ENCODE measurements around the gene LIN9.
"Not testable (repeated sequence)": the region's sequence is repeated elsewhere in the genome, so short reads cannot be mapped to it uniquely, and the experiment has no call there.

The LIN9 gene

GRCh38 chr1:226274138-226274537, 34.8 kb downstream of the LIN9 start:
- no peak overlapping the region for H3K27ac ChIP-seq
- TF ChIP-seq CTCF (conservative IDR thresholded peaks at IDR 0.05), result no peak
- TF ChIP-seq ZFX (IDR thresholded peaks at IDR 0.05), result no peak

- not testable (repeated sequence) for H3K27ac ChIP-seq
Measured at GRCh38 chr1:226272233-226272902, 36.6 kb downstream of the LIN9 start.

- no peak overlapping the region for H3K27ac ChIP-seq
- TF ChIP-seq ZFX (IDR thresholded peaks at IDR 0.05), result no peak
- no peak for TF ChIP-seq CTCF (conservative IDR thresholded peaks at IDR 0.05)
Measured at GRCh38 chr1:226268421-226269124, 40.4 kb downstream of the LIN9 start.

- H3K27ac ChIP-seq, result no peak overlapping the region
- TF ChIP-seq CTCF (conservative IDR thresholded peaks at IDR 0.05) (no peak), ZFX (IDR thresholded peaks at IDR 0.05) (no peak)
Measured at GRCh38 chr1:226261818-226262217, 47.1 kb downstream of the LIN9 start.

GRCh38 chr1:226255380-226255779, 53.6 kb downstream of the LIN9 start:
- H3K27ac ChIP-seq, result no peak overlapping the region
- TF ChIP-seq CTCF (conservative IDR thresholded peaks at IDR 0.05) (no peak), ZFX (IDR thresholded peaks at IDR 0.05) (no peak)

- TF ChIP-seq ZFX (IDR thresholded peaks at IDR 0.05) (no peak), CTCF (conservative IDR thresholded peaks at IDR 0.05) (no peak)
- H3K27ac ChIP-seq, result no peak overlapping the region
Measured at GRCh38 chr1:226253933-226254332, 55.0 kb downstream of the LIN9 start.

- not testable (repeated sequence) for H3K27ac ChIP-seq
Measured at GRCh38 chr1:226252841-226253240, 56.1 kb downstream of the LIN9 start.

GRCh38 chr1:226250511-226250910, 58.5 kb downstream of the LIN9 start:
- TF ChIP-seq CTCF (conservative IDR thresholded peaks at IDR 0.05) (no peak), ZFX (IDR thresholded peaks at IDR 0.05) (no peak)
- H3K27ac ChIP-seq, result no peak overlapping the region
